SH-SY5Y (cell line): ENCODE measurements around the gene ADARB1.

ENCODE experiments used
- GATA2 ChIP-seq: IDR thresholded peaks from 2 replicates; pipeline ENCODE4 v1.6.1; 2011; ENCODE audit warnings: mild to moderate bottlenecking, low read depth, low read length
- GATA3 ChIP-seq: IDR thresholded peaks from 2 replicates; pipeline ENCODE4 v1.6.1; 2011; ENCODE audit warnings: low read depth, mild to moderate bottlenecking, low read length, moderate library complexity

GRCh38 chr21:45055861-45056260, 18.5 kb upstream of the ADARB1 start:
- TF ChIP-seq GATA2, result no peak
- no peak for TF ChIP-seq GATA3
